Endothelial cell of umbilical vein (primary cell): ENCODE measurements around the gene PRKG1.
"Not testable (repeated sequence)": the region's sequence is repeated elsewhere in the genome, so short reads cannot be mapped to it uniquely, and the experiment has no call there.

Experiments
- EZH2 ChIP-seq: IDR thresholded peaks from 2 replicates; pipeline ENCODE4 v1.6.1; 2012; ENCODE audit warnings: borderline replicate concordance, low read depth, mild to moderate bottlenecking, moderate library complexity, low read length, inconsistent platforms; ENCODE audit not compliant: severe bottlenecking
- FOS ChIP-seq: IDR thresholded peaks from 2 replicates; pipeline ENCODE4 v1.6.1; 2011; ENCODE audit warnings: mild to moderate bottlenecking, low read length, moderate library complexity, borderline replicate concordance; ENCODE audit not compliant: insufficient read depth
- JUN ChIP-seq: IDR thresholded peaks from 2 replicates; pipeline ENCODE4 v1.6.1; 2011; ENCODE audit warnings: borderline replicate concordance, low read depth; ENCODE audit not compliant: insufficient read length, insufficient read depth
- POLR2A ChIP-seq: IDR thresholded peaks from 2 replicates; pipeline ENCODE4 v1.6.1; 2012; ENCODE audit warnings: low read depth, mild to moderate bottlenecking, control low read depth, low read length
- POLR2AphosphoS5 ChIP-seq: IDR thresholded peaks from 2 replicates; pipeline ENCODE4 v1.6.1; 2012; ENCODE audit warnings: low read depth, mild to moderate bottlenecking, control low read depth, low read length, moderate library complexity; ENCODE audit not compliant: insufficient read depth
- TF ChIP-seq, protein P1 (sequence below), 2 donors: IDR thresholded peaks; 1 replicate in 1 of 2; 2 replicates in 1 of 2; pipeline ENCODE4 v1.5.1; 2011; ENCODE audit warnings: low read length in 2 of 2, mild to moderate bottlenecking in 2 of 2, moderate library complexity in 2 of 2, control low read depth in 1 of 2, inconsistent platforms in 1 of 2, low read depth in 1 of 2; ENCODE audit not compliant: insufficient read depth in 1 of 2; ENCODE audit errors: extremely low read depth in 1 of 2
- TF ChIP-seq, protein P2 (sequence below): IDR thresholded peaks from 2 replicates; pipeline ENCODE4 v1.6.1; 2011; ENCODE audit not compliant: insufficient read depth, insufficient read length

DNA sequence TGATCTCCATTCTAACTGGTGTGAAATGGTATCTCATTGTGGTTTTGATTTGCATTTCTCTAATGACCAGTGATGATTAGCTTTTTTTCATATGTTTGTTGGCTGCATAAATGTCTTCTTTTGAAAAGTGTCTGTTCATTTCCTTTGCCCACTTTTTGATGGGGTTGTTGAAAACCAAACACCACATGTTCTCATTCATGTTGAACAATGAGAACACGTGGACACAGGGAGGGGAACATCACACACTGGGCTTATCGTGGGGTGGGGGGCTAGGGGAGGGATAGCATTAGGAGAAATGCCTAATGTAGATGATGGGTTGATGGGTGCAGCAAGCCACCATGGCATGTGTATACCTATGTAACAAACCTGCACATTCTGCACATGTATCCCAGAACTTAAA, 197.8 kb downstream of the PRKG1 start:
- TF ChIP-seq, protein P1, sequence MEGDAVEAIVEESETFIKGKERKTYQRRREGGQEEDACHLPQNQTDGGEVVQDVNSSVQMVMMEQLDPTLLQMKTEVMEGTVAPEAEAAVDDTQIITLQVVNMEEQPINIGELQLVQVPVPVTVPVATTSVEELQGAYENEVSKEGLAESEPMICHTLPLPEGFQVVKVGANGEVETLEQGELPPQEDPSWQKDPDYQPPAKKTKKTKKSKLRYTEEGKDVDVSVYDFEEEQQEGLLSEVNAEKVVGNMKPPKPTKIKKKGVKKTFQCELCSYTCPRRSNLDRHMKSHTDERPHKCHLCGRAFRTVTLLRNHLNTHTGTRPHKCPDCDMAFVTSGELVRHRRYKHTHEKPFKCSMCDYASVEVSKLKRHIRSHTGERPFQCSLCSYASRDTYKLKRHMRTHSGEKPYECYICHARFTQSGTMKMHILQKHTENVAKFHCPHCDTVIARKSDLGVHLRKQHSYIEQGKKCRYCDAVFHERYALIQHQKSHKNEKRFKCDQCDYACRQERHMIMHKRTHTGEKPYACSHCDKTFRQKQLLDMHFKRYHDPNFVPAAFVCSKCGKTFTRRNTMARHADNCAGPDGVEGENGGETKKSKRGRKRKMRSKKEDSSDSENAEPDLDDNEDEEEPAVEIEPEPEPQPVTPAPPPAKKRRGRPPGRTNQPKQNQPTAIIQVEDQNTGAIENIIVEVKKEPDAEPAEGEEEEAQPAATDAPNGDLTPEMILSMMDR (IDR thresholded peaks at IDR 0.05; ENCODE audit: extremely low read depth in 1 of 2, insufficient read depth in 1 of 2, low read depth in 1 of 2, low read length in 2 of 2) = not testable (repeated sequence)
- not testable (repeated sequence) for TF ChIP-seq EZH2, POLR2A, POLR2AphosphoS5, JUN, FOS
- TF ChIP-seq, protein P2, sequence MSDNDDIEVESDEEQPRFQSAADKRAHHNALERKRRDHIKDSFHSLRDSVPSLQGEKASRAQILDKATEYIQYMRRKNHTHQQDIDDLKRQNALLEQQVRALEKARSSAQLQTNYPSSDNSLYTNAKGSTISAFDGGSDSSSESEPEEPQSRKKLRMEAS = not testable (repeated sequence)
